Activated CD8-positive, alpha-beta T cell treated with anti-CD3 and anti-CD28 coated beads for 36 hours (primary cell): ENCODE measurements around the gene DENND2D. TPM values are rescaled to one million over a fixed set of nuclear protein-coding genes. Genes with fewer than 3 reads are reported as not detected.

Source experiments
- ATAC-seq: fragments of 200-7000 bp; cut with Tn5 transposase; one replicate; pipeline ENCODE4 v1.10.0; 2021; ENCODE audit warnings: mild to moderate bottlenecking, moderate library complexity
- CTCF ChIA-PET: fragments of 350-600 bp; sonication (Branson Sonifier 250); formaldehyde crosslinking; loops from one replicate; lab custom pipeline; 2021; ENCODE audit warnings: antibody characterized with exemption; lab: Charles Lee
- POLR2A ChIA-PET: fragments of 350-600 bp; sonication (Branson Sonifier 250); formaldehyde crosslinking; loops from one replicate; lab custom pipeline; 2021; ENCODE audit warnings: antibody characterized with exemption; lab: Charles Lee
- DNase-seq: peaks from one replicate; pipeline ENCODE4 v3.0.0-alpha.2; 2020
- H3K27ac Mint-ChIP-seq: one replicate; pipeline ENCODE4 v1.8.0; 2021; ENCODE audit warnings: mild to moderate bottlenecking, mixed read lengths
- H3K27me3 Mint-ChIP-seq: one replicate; pipeline ENCODE4 v1.8.0; 2021; ENCODE audit warnings: mixed read lengths
- H3K36me3 Mint-ChIP-seq: one replicate; pipeline ENCODE4 v1.8.0; 2021; ENCODE audit warnings: low read depth, mixed read lengths
- H3K4me1 Mint-ChIP-seq: one replicate; pipeline ENCODE4 v1.8.0; 2021; ENCODE audit warnings: low read depth, mixed read lengths
- H3K4me3 Mint-ChIP-seq: one replicate; pipeline ENCODE4 v1.8.0; 2021; ENCODE audit warnings: mild to moderate bottlenecking, moderate library complexity, mixed read lengths
- H3K9me3 Mint-ChIP-seq: one replicate; pipeline ENCODE4 v1.8.0; 2021; ENCODE audit warnings: mixed read lengths
- CTCF ChIP-seq: fragments of 200-600 bp; IDR thresholded peaks from one replicate; pipeline ENCODE4 v1.8.0; 2022; ENCODE audit warnings: antibody characterized with exemption, mild to moderate bottlenecking
- intact Hi-C: fragments of 100-400 bp; cut with micrococcal nuclease; formaldehyde crosslinking; loops from one replicate; pipeline ENCODE4 v1.10.0; 2022
- total RNA-seq, 2 experiments: library from RNA; stranded (reverse); gene quantifications; one replicate each; pipeline ENCODE4 v1.2.3, GENCODE V29; 2021

DENND2D gene
- total RNA-seq, 2 experiments from 2014 or later: 201 to 208 TPM

DNA sequence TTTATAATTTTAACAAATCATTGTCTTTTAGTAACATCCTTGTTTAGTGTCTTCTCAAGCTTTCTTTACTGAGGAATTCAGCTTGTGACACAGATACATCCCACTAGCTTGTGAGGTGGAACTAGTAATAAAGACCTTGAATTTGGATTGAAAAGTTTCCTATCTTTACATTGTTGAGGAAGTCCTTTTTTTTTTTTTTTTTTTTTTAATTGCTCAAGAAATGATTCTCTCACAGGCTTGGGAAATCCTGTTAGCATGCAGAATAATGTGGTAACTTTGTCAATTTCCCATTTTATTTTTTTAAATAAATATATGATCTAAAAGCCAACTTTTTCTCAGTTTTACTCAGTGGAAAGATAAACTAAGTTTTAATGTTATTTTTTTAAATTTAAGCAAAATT is 15.8 kb downstream of the DENND2D start:
- intact Hi-C loops: no loop called here
- ATAC-seq: no peak
- H3K27ac Mint-ChIP-seq: peak overlapping the region; percentile 78
- no peak for DNase-seq
- H3K4me1 Mint-ChIP-seq: peaks cover 77% of the 10 kb centered on the region
- no peaks in the 10 kb centered on the region for H3K27me3 Mint-ChIP-seq
- ChIA-PET POLR2A (interaction anchor here (1.4 kb wide), 1 partner anchor 45 kb away, joined by 3 read pairs; the partner anchor contains the start of genes CEPT1 and DRAM2), CTCF (no interaction called here)
- H3K9me3 Mint-ChIP-seq: no peaks in the 10 kb centered on the region
- H3K36me3 Mint-ChIP-seq: peaks cover 82% of the 10 kb centered on the region
- no peak overlapping the region for H3K4me3 Mint-ChIP-seq
- TF ChIP-seq CTCF: no peak

DNA sequence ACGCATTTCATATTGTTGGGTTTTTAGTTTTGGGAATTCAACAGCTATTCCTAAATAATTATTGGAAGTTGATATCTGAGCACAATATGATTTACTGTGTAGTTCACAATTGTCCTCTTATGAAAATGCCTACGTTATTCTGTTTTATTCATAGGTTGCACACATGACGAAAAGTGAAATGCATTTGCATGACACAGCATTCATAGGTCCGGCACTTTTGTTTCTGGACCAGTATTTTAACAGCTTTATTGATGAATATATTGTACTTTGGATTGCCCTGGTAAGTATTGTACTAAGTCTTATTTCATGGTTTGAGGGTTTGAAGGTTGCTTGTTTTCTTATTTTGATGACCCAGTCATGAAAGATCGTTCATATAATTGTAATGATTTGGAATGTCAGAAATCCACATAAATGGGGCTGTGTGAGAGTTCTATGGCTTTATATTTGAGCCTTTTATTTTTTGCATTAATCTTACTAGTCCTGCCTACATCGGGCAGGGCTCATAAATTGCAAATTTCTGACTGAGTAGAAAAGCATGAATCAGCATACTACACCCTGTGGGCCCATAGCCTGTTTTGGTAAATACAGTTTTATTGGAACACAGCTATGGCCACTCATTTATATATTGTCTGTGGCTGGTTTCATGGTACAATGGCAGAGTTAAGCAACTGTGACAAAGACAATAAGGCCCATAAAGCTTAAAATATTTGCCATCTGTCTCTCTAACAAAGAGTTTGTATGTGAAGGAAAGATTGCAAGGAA is 17.0 kb downstream of the DENND2D start:
- no peak for TF ChIP-seq CTCF
- H3K9me3 Mint-ChIP-seq: no peaks in the 10 kb centered on the region
- H3K4me3 Mint-ChIP-seq: no peak overlapping the region
- ChIA-PET CTCF (interaction anchor here (0.8 to 1.6 kb wide), 5 partner anchors 12 to 153 kb away, joined by 3 to 6 read pairs (median 4); no protein-coding TSS in a partner anchor), POLR2A (interaction anchor here (1.0 to 5.6 kb wide), 4 partner anchors 9 to 44 kb away, joined by 3 to 34 read pairs (median 6); no protein-coding TSS in a partner anchor)
- H3K27me3 Mint-ChIP-seq: no peaks in the 10 kb centered on the region
- peaks cover 76% of the 10 kb centered on the region for H3K36me3 Mint-ChIP-seq
- peak overlapping the region; percentile 78 for H3K27ac Mint-ChIP-seq
- H3K4me1 Mint-ChIP-seq: peaks cover 70% of the 10 kb centered on the region
- DNase-seq: no peak
- intact Hi-C loops: no loop called here
- ATAC-seq: peak; percentile 29

DNA sequence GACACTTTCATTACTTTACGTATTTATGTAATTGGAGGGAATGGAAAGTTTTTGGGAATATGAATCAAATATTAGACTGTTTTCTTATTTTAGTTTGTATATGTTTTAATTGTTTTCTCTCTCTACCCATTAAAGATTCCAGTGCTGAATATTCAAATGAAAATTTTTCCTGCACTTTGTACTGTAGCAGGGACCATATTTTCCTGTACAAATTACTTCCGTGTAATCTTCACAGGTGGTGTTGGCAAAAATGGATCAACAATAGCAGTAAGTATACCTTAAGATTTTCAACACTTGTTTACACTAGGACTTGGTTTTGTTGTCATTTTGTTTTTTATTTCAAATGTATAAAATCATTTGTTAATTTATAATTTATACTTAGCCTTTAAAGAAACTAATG is 18.4 kb downstream of the DENND2D start:
- peaks cover 59% of the 10 kb centered on the region for H3K4me1 Mint-ChIP-seq
- no peaks in the 10 kb centered on the region for H3K9me3 Mint-ChIP-seq
- no peak for TF ChIP-seq CTCF
- ChIA-PET POLR2A (interaction anchor here (1.1 to 5.6 kb wide), 2 partner anchors 11 to 18 kb away, joined by 3 to 34 read pairs; no protein-coding TSS in a partner anchor), CTCF (interaction anchor here (1.2 to 1.6 kb wide), 5 partner anchors 18 to 326 kb away, joined by 3 to 6 read pairs (median 4); no protein-coding TSS in a partner anchor)
- no peaks in the 10 kb centered on the region for H3K27me3 Mint-ChIP-seq
- H3K36me3 Mint-ChIP-seq: peaks cover 65% of the 10 kb centered on the region
- DNase-seq: no peak
- H3K4me3 Mint-ChIP-seq: no peak overlapping the region
- ATAC-seq: no peak
- intact Hi-C loops: no loop called here
- H3K27ac Mint-ChIP-seq: peak overlapping the region; percentile 37

GRCh38 chr1:111179968-111180533 is 20.4 kb downstream of the DENND2D start:
- no peak for TF ChIP-seq CTCF
- peak overlapping the region; percentile 13 for H3K27ac Mint-ChIP-seq
- H3K4me3 Mint-ChIP-seq: no peak overlapping the region
- no peak for DNase-seq
- H3K36me3 Mint-ChIP-seq: peaks cover 61% of the 10 kb centered on the region
- ATAC-seq: no peak
- H3K9me3 Mint-ChIP-seq: no peaks in the 10 kb centered on the region
- H3K4me1 Mint-ChIP-seq: peaks cover 45% of the 10 kb centered on the region
- intact Hi-C loops: no loop called here
- H3K27me3 Mint-ChIP-seq: no peaks in the 10 kb centered on the region
- POLR2A ChIA-PET: interaction anchor here (1.0 to 5.6 kb wide), 4 partner anchors 8 to 37 kb away, joined by 3 to 34 read pairs (median 4); no protein-coding TSS in a partner anchor
- CTCF ChIA-PET: interaction anchor here (0.9 kb wide), 1 partner anchor 17 kb away, joined by 3 read pairs; no protein-coding TSS in a partner anchor
